Smooth muscle cell (in vitro differentiated cells): Measurements from ENCODE around the gene ARPC4. TPM values are rescaled to one million over a fixed set of nuclear protein-coding genes. Genes with fewer than 3 reads are reported as not detected.

Experiments
- DNase-seq: peaks from one replicate; lab custom pipeline; 2025; ENCODE audit not compliant: unreplicated experiment; lab: John Stamatoyannopoulos, UW
- H2AFZ ChIP-seq: fragments of 200-600 bp; sonication (generic); 2 replicates; pipeline ENCODE4 v1.6.0; 2016; ENCODE audit warnings: antibody characterized with exemption, low read depth, mild to moderate bottlenecking
- H3F3A ChIP-seq: fragments of 200-600 bp; sonication (generic); 2 replicates; pipeline ENCODE4 v1.6.0; 2017; ENCODE audit warnings: antibody characterized with exemption, low read depth
- H3K27ac ChIP-seq: fragments of 200-600 bp; sonication (generic); 2 replicates; pipeline ENCODE4 v1.5.1; 2016; ENCODE audit warnings: low read depth, mild to moderate bottlenecking
- H3K27me3 ChIP-seq: fragments of 200-600 bp; sonication (generic); 2 replicates; pipeline ENCODE4 v1.6.1; 2016; ENCODE audit warnings: low read depth, mild to moderate bottlenecking
- H3K36me3 ChIP-seq: fragments of 200-600 bp; sonication (generic); 2 replicates; pipeline ENCODE4 v1.5.1; 2016; ENCODE audit warnings: low read depth
- H3K4me1 ChIP-seq: fragments of 200-600 bp; sonication (generic); 2 replicates; pipeline ENCODE4 v1.5.1; 2016; ENCODE audit warnings: low read depth
- H3K4me2 ChIP-seq: fragments of 200-600 bp; sonication (generic); 2 replicates; pipeline ENCODE4 v1.6.0; 2016; ENCODE audit warnings: mild to moderate bottlenecking
- H3K4me3 ChIP-seq: fragments of 200-600 bp; sonication (generic); 2 replicates; pipeline ENCODE4 v1.5.1; 2016; ENCODE audit warnings: mild to moderate bottlenecking
- H3K79me2 ChIP-seq: fragments of 200-600 bp; sonication (generic); 2 replicates; pipeline ENCODE4 v1.6.0; 2016; ENCODE audit warnings: low read depth, mild to moderate bottlenecking
- H3K9ac ChIP-seq: fragments of 200-600 bp; sonication (generic); 2 replicates; pipeline ENCODE4 v1.6.0; 2016; ENCODE audit warnings: low read depth
- H3K9me3 ChIP-seq: fragments of 200-600 bp; sonication (generic); replicated peaks from 2 replicates; pipeline ENCODE4 v1.5.1; 2016; ENCODE audit warnings: low read depth
- H4K20me1 ChIP-seq: fragments of 200-600 bp; sonication (generic); 2 replicates; pipeline ENCODE4 v1.6.0; 2016; ENCODE audit warnings: low read depth
- WGBS: methylation state at CpG from one replicate; pipeline ENCODE4 v1.1.7; 2016; ENCODE audit warnings: low lambda C conversion rate; 5-methylcytosine and 5-hydroxymethylcytosine counted together
- polyA plus RNA-seq: library from polyadenylated mRNA; unstranded; fragments of >200 nt; fragmentation: Nextera tagmentation; extraction: Ambion mirVana; gene quantifications from 2 replicates; pipeline ENCODE4 v1.2.1, GENCODE V29; 2016
- total RNA-seq: library from RNA; depleted of rRNA; stranded (reverse); fragments of >200 nt; gene quantifications from 2 replicates; pipeline ENCODE4 v1.2.3, GENCODE V29; 2014
- TF ChIP-seq, protein P1 (sequence below): fragments of 200-600 bp; sonication (generic); IDR thresholded peaks from 2 replicates; pipeline ENCODE4 v1.5.1; 2017; ENCODE audit warnings: borderline replicate concordance, mild to moderate bottlenecking, antibody characterized with exemption; ENCODE audit not compliant: insufficient read depth, poor library complexity, severe bottlenecking

ARPC4 gene
- total and polyA plus RNA-seq, 2 experiments from 2014 or later = 93.9 to 130 TPM

GRCh38 chr3:9809615-9810432, 16.9 kb downstream of the ARPC4 start, which contains the start of gene TTLL3:
Gene TTLL3 (plus strand): TSS chr3:9810262. CDS start chr3:9810662, 400 bp downstream.
- H4K20me1 ChIP-seq = no peaks in the 10 kb centered on the region
- no peaks in the 10 kb centered on the region for H3K9me3 ChIP-seq
- H3K4me1 ChIP-seq = peaks cover 13% of the 10 kb centered on the region
- peak within 1 kb of the TSS; percentile 37 for H3K9ac ChIP-seq
- H3K79me2 ChIP-seq = no peaks in the 10 kb centered on the region
- peak within 1 kb of the TSS; percentile 94 for H3K4me2 ChIP-seq
- TF ChIP-seq, protein P1, sequence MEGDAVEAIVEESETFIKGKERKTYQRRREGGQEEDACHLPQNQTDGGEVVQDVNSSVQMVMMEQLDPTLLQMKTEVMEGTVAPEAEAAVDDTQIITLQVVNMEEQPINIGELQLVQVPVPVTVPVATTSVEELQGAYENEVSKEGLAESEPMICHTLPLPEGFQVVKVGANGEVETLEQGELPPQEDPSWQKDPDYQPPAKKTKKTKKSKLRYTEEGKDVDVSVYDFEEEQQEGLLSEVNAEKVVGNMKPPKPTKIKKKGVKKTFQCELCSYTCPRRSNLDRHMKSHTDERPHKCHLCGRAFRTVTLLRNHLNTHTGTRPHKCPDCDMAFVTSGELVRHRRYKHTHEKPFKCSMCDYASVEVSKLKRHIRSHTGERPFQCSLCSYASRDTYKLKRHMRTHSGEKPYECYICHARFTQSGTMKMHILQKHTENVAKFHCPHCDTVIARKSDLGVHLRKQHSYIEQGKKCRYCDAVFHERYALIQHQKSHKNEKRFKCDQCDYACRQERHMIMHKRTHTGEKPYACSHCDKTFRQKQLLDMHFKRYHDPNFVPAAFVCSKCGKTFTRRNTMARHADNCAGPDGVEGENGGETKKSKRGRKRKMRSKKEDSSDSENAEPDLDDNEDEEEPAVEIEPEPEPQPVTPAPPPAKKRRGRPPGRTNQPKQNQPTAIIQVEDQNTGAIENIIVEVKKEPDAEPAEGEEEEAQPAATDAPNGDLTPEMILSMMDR = no peak
- H3K36me3 ChIP-seq = no peaks in the 10 kb centered on the region
- 3% methylated on average over 39 of the region's 76 CpGs for WGBS
- H3K27me3 ChIP-seq = no peaks in the 10 kb centered on the region
- H3F3A ChIP-seq = peaks cover 24% of the 10 kb centered on the region
- H3K27ac ChIP-seq = peak within 1 kb of the TSS; percentile 84
- DNase-seq = peak; percentile 55
- H2AFZ ChIP-seq = no peak within 1 kb of the TSS
- peak within 1 kb of the TSS; percentile 70 for H3K4me3 ChIP-seq

GRCh38 chr3:9810433-9810770, 17.5 kb downstream of the ARPC4 start:
- TF ChIP-seq, protein P1 = no peak
- H2AFZ ChIP-seq = no peak overlapping the region
- DNase-seq = no peak
- no peaks in the 10 kb centered on the region for H3K9me3 ChIP-seq
- H3K27me3 ChIP-seq = no peaks in the 10 kb centered on the region
- peaks cover 13% of the 10 kb centered on the region for H3K4me1 ChIP-seq
- no peaks in the 10 kb centered on the region for H3K36me3 ChIP-seq
- no peaks in the 10 kb centered on the region for H3K79me2 ChIP-seq
- no peak overlapping the region for H3K27ac ChIP-seq
- H3K9ac ChIP-seq = peak overlapping the region; percentile 37
- peak overlapping the region; percentile 70 for H3K4me3 ChIP-seq
- 10% methylated on average over 17 of the region's 18 CpGs for WGBS
- peaks cover 23% of the 10 kb centered on the region for H3F3A ChIP-seq
- no peaks in the 10 kb centered on the region for H4K20me1 ChIP-seq
- H3K4me2 ChIP-seq = peak overlapping the region; percentile 94

GRCh38 chr3:9810846-9811245, 18.0 kb downstream of the ARPC4 start:
- Histone ChIP-seq H3K4me3 (peak overlapping the region; percentile 70), H3K27me3 (no peaks in the 10 kb centered on the region), H3K4me1 (peaks cover 13% of the 10 kb centered on the region), H3K4me2 (peak overlapping the region; percentile 94), H4K20me1 (no peaks in the 10 kb centered on the region), H3K9ac (peak overlapping the region; percentile 37), H3K27ac (no peak overlapping the region), H3K79me2 (no peaks in the 10 kb centered on the region), H3F3A (peaks cover 23% of the 10 kb centered on the region), H3K9me3 (no peaks in the 10 kb centered on the region), H2AFZ (no peak overlapping the region), H3K36me3 (no peaks in the 10 kb centered on the region)
- no peak for DNase-seq
- WGBS = 83% methylated on average over 10 of the region's 10 CpGs
- TF ChIP-seq, protein P1 = no peak
